Ishikawa (cell line): ENCODE results near the gene PKLR.

ENCODE experiments used
- CEBPB ChIP-seq: IDR thresholded peaks from 2 replicates; pipeline ENCODE4 v1.6.1; 2012
- CREB1 ChIP-seq: IDR thresholded peaks from 2 replicates; pipeline ENCODE4 v1.6.1; 2012; ENCODE audit warnings: low read depth
- EGR1 ChIP-seq: IDR thresholded peaks from 2 replicates; pipeline ENCODE4 v1.6.1; 2012
- EP300 ChIP-seq: IDR thresholded peaks from 2 replicates; pipeline ENCODE4 v1.6.1; 2012; ENCODE audit warnings: borderline replicate concordance
- FOXM1 ChIP-seq: IDR thresholded peaks from 2 replicates; pipeline ENCODE4 v1.6.1; 2012; ENCODE audit warnings: low read depth, borderline replicate concordance
- NFIC ChIP-seq: IDR thresholded peaks from 2 replicates; pipeline ENCODE4 v1.6.1; 2012
- RAD21 ChIP-seq: IDR thresholded peaks from 2 replicates; pipeline ENCODE4 v1.6.1; 2012; ENCODE audit warnings: low read depth
- TAF1 ChIP-seq: IDR thresholded peaks from 2 replicates; pipeline ENCODE4 v1.6.1; 2012; ENCODE audit warnings: low read depth, mild to moderate bottlenecking
- TCF12 ChIP-seq: IDR thresholded peaks from 2 replicates; pipeline ENCODE4 v1.6.1; 2012; ENCODE audit warnings: low read depth
- TEAD4 ChIP-seq: IDR thresholded peaks from 2 replicates; pipeline ENCODE4 v1.6.1; 2012
- YY1 ChIP-seq: IDR thresholded peaks from 2 replicates; pipeline ENCODE4 v1.6.1; 2012; ENCODE audit warnings: low read depth
- ZBTB7A ChIP-seq: IDR thresholded peaks from 2 replicates; pipeline ENCODE4 v1.6.1; 2012; ENCODE audit warnings: low read depth
- TF ChIP-seq, protein P1 (sequence below): IDR thresholded peaks from 2 replicates; pipeline ENCODE4 v1.6.1; 2012
- TF ChIP-seq, protein P2 (sequence below): IDR thresholded peaks from 2 replicates; pipeline ENCODE4 v1.6.1; 2012
- TF ChIP-seq, protein P3 (sequence below): IDR thresholded peaks from 2 replicates; pipeline ENCODE4 v1.6.1; 2012; ENCODE audit warnings: low read depth, mild to moderate bottlenecking

The PKLR gene

DNA sequence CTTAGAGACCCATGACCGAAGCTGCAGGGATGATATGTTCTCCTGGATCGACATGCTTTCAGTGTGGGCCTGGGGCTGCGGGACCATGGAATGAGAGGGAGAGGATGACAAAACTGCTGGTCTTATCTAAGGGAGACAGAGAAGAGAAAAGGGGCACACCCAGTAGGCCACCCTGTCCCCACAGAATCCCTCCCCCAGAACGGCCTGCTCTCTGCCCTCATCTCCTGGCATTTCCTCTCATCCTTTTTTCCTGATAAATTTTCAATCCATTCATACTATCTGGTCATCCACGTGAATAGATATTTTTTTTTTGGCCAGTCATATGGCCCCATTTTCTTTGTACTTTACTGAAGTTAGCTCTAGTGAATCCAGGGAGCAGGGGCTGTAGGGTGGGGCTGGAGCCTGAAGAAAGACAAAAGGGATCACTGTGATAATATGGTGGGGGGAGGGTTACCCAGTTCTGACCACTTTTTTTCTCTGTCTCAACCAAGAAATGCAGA, at the start of gene PKLR:
Gene PKLR (minus strand): TSS at position 97 of the 500 bp plus-strand sequence. CDS start 43 bp downstream, at position 54.
- TF ChIP-seq, protein P1, sequence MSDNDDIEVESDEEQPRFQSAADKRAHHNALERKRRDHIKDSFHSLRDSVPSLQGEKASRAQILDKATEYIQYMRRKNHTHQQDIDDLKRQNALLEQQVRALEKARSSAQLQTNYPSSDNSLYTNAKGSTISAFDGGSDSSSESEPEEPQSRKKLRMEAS: no peak
- TF ChIP-seq, protein P2, sequence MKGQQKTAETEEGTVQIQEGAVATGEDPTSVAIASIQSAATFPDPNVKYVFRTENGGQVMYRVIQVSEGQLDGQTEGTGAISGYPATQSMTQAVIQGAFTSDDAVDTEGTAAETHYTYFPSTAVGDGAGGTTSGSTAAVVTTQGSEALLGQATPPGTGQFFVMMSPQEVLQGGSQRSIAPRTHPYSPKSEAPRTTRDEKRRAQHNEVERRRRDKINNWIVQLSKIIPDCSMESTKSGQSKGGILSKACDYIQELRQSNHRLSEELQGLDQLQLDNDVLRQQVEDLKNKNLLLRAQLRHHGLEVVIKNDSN: no peak
- TF ChIP-seq, protein P3, sequence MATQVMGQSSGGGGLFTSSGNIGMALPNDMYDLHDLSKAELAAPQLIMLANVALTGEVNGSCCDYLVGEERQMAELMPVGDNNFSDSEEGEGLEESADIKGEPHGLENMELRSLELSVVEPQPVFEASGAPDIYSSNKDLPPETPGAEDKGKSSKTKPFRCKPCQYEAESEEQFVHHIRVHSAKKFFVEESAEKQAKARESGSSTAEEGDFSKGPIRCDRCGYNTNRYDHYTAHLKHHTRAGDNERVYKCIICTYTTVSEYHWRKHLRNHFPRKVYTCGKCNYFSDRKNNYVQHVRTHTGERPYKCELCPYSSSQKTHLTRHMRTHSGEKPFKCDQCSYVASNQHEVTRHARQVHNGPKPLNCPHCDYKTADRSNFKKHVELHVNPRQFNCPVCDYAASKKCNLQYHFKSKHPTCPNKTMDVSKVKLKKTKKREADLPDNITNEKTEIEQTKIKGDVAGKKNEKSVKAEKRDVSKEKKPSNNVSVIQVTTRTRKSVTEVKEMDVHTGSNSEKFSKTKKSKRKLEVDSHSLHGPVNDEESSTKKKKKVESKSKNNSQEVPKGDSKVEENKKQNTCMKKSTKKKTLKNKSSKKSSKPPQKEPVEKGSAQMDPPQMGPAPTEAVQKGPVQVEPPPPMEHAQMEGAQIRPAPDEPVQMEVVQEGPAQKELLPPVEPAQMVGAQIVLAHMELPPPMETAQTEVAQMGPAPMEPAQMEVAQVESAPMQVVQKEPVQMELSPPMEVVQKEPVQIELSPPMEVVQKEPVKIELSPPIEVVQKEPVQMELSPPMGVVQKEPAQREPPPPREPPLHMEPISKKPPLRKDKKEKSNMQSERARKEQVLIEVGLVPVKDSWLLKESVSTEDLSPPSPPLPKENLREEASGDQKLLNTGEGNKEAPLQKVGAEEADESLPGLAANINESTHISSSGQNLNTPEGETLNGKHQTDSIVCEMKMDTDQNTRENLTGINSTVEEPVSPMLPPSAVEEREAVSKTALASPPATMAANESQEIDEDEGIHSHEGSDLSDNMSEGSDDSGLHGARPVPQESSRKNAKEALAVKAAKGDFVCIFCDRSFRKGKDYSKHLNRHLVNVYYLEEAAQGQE: no peak
- TF ChIP-seq RAD21: no peak
- TF ChIP-seq CREB1: no peak
- no peak for TF ChIP-seq FOXM1
- TF ChIP-seq CEBPB: no peak
- TF ChIP-seq YY1: no peak
- no peak for TF ChIP-seq EGR1
- no peak for TF ChIP-seq TCF12
- TF ChIP-seq NFIC: no peak
- TF ChIP-seq ZBTB7A: no peak

DNA sequence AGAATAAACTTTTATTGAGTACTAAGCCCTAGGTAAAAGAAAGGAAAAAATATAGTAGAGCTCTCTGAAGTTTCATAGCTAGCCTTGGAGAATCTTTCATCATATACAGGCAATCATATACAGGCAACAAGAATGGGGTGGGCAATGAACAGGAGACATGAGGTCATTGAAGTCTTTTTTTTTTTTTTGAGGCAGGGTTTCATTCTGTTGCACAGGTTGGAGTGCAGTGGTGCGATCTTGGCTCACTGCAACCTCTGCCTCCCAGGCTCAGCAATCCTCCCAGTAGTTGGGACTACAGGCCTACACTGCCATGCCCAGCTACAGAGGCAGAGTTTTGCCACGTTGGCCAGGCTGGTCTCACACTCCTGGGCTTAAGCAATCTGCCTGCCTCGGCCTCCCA, 41.6 kb upstream of the PKLR start:
- TF ChIP-seq, protein P3: no peak
- no peak for TF ChIP-seq YY1
- TF ChIP-seq, protein P1: no peak
- no peak for TF ChIP-seq TEAD4
- no peak for TF ChIP-seq FOXM1
- no peak for TF ChIP-seq TCF12
- TF ChIP-seq, protein P2: no peak
- no peak for TF ChIP-seq EGR1
- no peak for TF ChIP-seq TAF1
- TF ChIP-seq RAD21: no peak
- no peak for TF ChIP-seq CREB1
- no peak for TF ChIP-seq NFIC
- TF ChIP-seq ZBTB7A: no peak
- TF ChIP-seq EP300: no peak
- TF ChIP-seq CEBPB: no peak

DNA sequence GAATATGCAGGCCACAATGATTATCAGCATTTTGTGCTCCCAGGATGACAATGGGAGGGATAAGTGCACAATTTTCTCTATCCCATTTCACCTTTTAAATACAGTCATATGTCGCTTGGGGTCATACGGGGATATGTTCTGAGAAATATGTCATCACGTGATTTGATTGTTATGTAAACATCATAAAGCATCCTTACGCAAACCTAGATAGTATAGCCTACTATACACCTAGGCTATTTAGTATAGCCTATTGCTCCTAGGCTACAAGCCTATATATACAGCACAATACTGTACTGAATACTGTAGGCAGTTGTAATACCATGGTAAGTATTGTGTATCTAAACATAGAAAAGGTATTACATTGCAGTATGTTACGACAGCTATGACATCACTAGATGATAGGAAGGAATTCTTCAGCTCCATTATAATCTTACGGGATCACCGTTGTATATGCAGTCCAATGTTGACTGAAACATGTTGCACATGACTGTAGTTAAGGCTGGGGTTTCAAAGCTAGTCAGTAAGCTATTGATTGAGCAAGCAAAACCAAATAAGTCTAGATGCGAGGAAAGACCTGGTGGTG, 38.4 kb upstream of the PKLR start:
- TF ChIP-seq, protein P2: no peak
- TF ChIP-seq, protein P1: no peak
- TF ChIP-seq NFIC (no peak), TCF12 (no peak), EGR1 (no peak), TEAD4 (no peak), CREB1 (no peak), FOXM1 (no peak)

DNA sequence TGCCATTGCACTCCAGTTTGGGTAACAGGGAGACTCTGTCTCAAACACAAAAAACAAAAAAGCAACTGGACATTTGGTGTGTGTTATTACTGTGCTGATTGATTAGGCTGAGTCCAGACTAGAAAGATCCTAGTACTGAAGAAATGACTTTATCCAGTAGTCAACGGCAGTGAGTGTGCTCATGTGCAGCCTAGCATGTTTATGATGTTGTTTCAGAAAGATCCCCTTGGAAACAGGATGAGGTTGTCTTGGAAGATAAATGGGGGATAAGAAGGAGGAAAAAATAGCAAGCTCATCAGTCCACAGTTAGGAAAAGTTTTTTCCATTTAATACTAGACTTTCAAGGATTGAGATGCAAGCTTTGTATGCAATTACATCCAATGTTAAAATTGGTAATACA, 33.7 kb upstream of the PKLR start:
- TF ChIP-seq EGR1: no peak
- no peak for TF ChIP-seq ZBTB7A
- TF ChIP-seq YY1: no peak
- no peak for TF ChIP-seq CREB1
- TF ChIP-seq NFIC: no peak
- no peak for TF ChIP-seq TAF1
- no peak for TF ChIP-seq CEBPB
- TF ChIP-seq, protein P2: no peak

DNA sequence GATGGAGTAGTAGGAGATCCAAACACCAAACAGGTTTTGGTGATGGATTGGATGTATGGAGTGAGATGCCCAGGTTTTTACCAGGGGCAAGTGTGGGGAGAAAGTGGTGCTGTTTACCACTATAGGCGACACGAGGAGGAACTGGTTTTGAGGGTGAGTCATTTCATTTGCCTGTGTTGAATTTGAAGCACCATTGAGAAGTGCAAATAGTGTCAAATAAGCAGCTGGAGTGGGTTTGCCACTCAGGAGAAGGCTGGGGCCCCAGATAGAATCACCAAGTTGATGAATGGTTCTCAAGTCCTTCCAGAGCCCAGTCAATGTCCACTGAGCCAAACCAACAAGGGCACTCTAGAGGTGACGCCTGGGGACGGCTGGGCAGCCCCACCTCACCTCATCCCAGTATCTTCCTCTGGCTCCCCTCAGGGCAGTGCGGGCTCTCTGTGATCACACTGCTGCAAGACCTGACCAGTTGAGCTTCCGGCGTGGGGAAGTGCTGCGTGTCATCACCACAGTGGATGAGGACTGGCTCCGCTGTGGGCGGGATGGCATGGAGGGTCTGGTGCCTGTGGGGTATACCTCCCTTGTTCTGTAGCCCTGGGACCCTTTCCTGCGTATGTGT, 28.9 kb upstream of the PKLR start:
- no peak for TF ChIP-seq EP300
- TF ChIP-seq, protein P1: no peak
- no peak for TF ChIP-seq NFIC
- TF ChIP-seq, protein P2: no peak
- no peak for TF ChIP-seq FOXM1
